Fibroblast of mammary gland (primary cell): ENCODE measurements around the gene GDF10.

ENCODE experiments used
- DNase-seq: peaks from one replicate; pipeline ENCODE4 v3.0.0-alpha.2; 2010; ENCODE audit warnings: low read depth
- H3K4me3 ChIP-seq: 2 replicates; pipeline ENCODE4 v1.5.1; 2011; ENCODE audit warnings: low read depth, mild to moderate bottlenecking, low read length, moderate library complexity; ENCODE audit not compliant: control insufficient read depth
- CTCF ChIP-seq: conservative IDR thresholded peaks from 2 replicates; pipeline ENCODE4 v1.5.1; 2011; ENCODE audit warnings: low read depth, low read length, inconsistent platforms; ENCODE audit not compliant: control insufficient read depth, insufficient read depth

Gene GDF10

GRCh38 chr10:47296156-47296894, 3.7 kb upstream of the GDF10 start:
- no peak overlapping the region for H3K4me3 ChIP-seq
- no peak for TF ChIP-seq CTCF
- no peak for DNase-seq

- no peak for TF ChIP-seq CTCF
- no peak for DNase-seq
- no peak overlapping the region for H3K4me3 ChIP-seq
These were observed 3.1 kb upstream of the GDF10 start for GRCh38 chr10:47296941-47297340.

GRCh38 chr10:47297866-47298540, 2.0 kb upstream of the GDF10 start:
- TF ChIP-seq CTCF = no peak
- DNase-seq = no peak
- no peak overlapping the region for H3K4me3 ChIP-seq

GRCh38 chr10:47298715-47299114, 1.3 kb upstream of the GDF10 start:
- no peak overlapping the region for H3K4me3 ChIP-seq
- TF ChIP-seq CTCF = no peak
- DNase-seq = no peak

- TF ChIP-seq CTCF = no peak
- no peak for DNase-seq
- H3K4me3 ChIP-seq = no peak overlapping the region
These were observed 483 bp downstream of the GDF10 start for GRCh38 chr10:47300429-47300931.

- TF ChIP-seq CTCF = no peak
- no peak overlapping the region for H3K4me3 ChIP-seq
- no peak for DNase-seq
These were observed 1.8 kb downstream of the GDF10 start for GRCh38 chr10:47301833-47302232.

GRCh38 chr10:47303105-47303504, 3.1 kb downstream of the GDF10 start:
- H3K4me3 ChIP-seq = no peak overlapping the region
- DNase-seq = no peak
- TF ChIP-seq CTCF = no peak
